GM18526 (cell line): Measurements from ENCODE around the gene KPNA5.

Experiments
- POLR2A ChIP-seq: IDR thresholded peaks from 3 replicates; pipeline ENCODE4 v1.6.1; 2011; ENCODE audit not compliant: insufficient read length; ENCODE audit errors: extremely low read depth

The KPNA5 gene

GRCh38 chr6:116680880-116681672 is at the start of gene KPNA5:
KPNA5 (plus strand) TSS chr6:116681211; CDS start chr6:116681335, 124 bp downstream.
- TF ChIP-seq POLR2A, result peak; percentile 96

- no peak for TF ChIP-seq POLR2A
These were observed 49.5 kb upstream of the KPNA5 start for GRCh38 chr6:116631379-116631990.

- no peak for TF ChIP-seq POLR2A
These were observed 47.3 kb upstream of the KPNA5 start for GRCh38 chr6:116633685-116634084.

- TF ChIP-seq POLR2A, result no peak
These were observed 32.9 kb upstream of the KPNA5 start for GRCh38 chr6:116648156-116648555.

DNA sequence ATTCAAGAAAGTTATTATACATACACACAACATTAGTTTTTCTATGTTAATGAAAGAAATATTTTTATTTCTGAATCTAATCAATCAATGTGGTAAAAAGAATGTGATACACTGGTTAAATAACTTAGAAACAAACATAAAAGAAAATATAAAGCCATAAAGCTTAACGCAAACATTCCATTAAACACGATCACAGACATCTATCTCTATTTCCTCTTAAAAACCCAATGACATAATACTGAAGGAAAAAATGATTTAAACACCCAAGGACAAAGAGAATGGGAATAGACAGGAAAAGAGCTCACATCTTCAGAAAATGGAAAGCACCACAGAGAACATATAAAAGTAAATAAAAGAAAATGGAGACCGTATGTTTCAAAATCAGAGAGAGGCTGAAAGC is 31.9 kb upstream of the KPNA5 start:
- no peak for TF ChIP-seq POLR2A

- TF ChIP-seq POLR2A, result no peak
These were observed 29.1 kb upstream of the KPNA5 start for GRCh38 chr6:116651916-116652315.

GRCh38 chr6:116661594-116661993 is 19.4 kb upstream of the KPNA5 start:
- TF ChIP-seq POLR2A, result no peak

DNA sequence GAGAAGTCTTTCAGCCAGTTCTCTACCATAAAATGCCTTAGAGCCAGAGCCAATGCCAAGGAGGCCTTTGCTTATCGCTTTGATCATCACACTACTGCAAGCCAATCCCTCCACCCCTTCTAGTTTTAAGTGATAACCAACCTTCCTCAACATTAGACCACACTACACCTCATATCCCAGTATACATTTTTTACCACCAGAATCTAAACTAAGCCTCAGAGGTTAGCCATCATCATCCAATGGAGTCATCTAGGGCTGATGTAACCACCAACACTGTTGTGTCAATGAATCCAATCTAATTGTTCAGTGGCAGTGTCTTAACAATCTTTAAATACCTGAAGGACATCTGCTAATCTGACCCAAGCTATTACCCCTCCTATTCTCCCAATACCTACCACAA is 18.8 kb upstream of the KPNA5 start:
- no peak for TF ChIP-seq POLR2A

DNA sequence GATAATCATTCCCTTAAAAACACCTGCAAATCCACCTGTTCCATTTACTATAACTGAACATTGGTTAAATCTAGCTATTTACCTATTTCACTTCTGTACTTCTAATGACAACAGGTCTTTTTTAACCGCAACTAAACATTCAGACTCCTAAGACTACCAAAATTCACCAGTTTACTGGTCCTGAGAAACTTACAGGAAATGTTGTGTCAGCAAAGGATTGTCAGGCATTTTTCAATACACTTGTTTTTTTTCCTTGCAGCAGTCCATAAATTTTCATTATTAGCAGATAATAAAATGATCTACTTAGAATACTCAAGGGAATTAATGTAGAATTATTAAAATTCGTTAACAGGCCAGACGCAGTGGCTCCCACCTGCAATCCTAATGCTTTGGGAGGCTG is 17.7 kb upstream of the KPNA5 start:
- no peak for TF ChIP-seq POLR2A

GRCh38 chr6:116665464-116665863 is 15.5 kb upstream of the KPNA5 start:
- no peak for TF ChIP-seq POLR2A

- no peak for TF ChIP-seq POLR2A
These were observed 14.1 kb upstream of the KPNA5 start for GRCh38 chr6:116666869-116667268.

DNA sequence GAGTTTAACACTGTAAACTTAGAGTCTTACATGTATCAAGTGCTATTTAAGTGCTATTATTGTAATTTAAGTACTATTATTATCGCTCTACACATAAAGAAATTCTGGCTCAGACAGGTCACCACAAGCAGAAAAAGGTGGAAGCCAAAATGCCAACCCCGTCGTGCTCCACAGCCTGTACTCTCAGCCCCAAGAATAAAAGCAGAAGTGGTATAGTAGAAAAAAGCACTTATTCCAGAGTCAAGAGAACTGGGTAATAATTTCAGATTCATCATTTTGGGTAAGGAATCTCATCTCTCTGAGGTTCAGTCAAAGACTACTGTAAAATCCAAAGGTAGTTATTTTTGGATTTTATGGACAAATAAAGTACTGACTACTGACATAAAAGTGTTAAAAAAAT is 13.4 kb upstream of the KPNA5 start:
- no peak for TF ChIP-seq POLR2A

DNA sequence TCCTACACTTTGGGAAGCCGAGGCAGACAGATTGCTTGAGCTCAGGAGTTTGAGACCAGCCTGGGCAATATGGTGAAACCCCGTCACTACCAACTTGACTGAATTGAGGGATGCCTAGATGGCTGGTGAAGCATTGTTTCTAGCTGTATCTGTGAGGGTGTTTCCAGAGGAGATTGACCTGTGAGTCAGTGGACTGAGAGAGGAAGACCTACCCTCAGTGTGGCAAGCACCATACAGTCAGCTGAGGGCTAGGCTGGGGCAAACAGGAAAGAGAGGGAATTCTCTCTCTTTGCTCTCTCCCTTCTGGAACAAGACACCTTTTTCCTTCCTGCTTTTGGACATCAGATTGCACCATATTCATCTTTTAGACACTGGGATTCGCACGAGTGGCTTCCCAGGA is 8.7 kb upstream of the KPNA5 start:
- no peak for TF ChIP-seq POLR2A

DNA sequence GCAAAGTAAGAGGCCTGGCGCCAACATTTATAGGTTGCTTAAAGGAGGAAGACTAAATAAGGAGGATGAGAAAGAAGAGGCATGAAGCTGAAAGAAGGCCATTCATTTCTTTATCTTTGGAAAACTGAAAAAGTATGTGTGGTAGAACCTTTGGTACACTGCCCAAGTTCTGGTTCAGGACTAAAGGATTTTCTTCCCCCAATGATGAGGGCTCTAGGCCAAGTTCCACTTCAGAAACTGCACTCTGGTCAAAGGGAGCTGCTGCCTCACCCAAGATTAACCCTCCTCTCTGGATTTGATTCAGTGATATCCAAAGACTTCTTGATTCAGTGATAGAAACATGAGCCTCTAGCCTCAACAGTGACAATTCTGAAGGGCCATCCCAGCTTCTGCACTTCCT is 5.0 kb upstream of the KPNA5 start:
- TF ChIP-seq POLR2A, result no peak

DNA sequence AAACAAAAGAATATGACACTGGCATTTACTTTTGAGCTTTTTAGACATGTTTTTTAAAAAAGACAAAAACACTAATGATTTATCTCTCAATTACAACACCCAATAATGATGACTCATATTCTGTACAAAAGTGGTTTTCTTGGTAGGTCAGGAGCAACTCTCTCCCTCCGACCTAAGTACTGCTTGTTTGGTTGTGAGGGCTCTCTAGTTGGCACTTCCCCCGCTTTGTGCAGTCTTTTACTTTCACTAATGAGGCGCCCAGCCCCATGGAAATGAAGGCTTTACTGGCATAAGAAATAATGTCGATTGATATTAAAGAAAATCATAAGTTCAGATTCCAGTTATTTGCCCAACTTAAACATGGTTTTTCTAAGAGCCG is 1.3 kb downstream of the KPNA5 start:
- TF ChIP-seq POLR2A, result no peak

GRCh38 chr6:116685437-116685993 is 4.5 kb downstream of the KPNA5 start:
- TF ChIP-seq POLR2A, result no peak

DNA sequence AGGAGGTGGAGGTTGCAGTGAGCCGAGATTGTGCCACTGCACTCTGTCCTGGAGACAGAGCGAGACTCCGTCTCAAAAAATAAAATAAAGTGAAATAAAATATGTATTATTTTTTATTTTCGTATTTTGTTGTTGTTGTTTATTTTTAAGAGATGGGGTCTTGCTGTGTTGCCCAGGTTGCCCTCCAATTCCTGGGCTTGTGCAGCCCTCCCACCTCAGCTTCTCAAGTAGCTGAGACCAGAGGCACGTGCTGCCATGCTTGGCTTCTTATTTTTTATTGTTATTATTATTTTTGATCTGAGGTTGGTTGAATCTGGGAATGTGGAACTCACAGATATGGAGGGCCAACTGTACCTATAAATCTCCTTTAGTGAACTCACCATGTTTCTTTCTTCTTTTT is 10.1 kb downstream of the KPNA5 start:
- no peak for TF ChIP-seq POLR2A

GRCh38 chr6:116695401-116695800 is 14.4 kb downstream of the KPNA5 start:
- TF ChIP-seq POLR2A, result no peak
